HCT116 (cell line): ENCODE results near the gene GREB1L. TPM values are rescaled to one million over a fixed set of nuclear protein-coding genes. Genes with fewer than 3 reads are reported as not detected.

ENCODE experiments used
- ATAC-seq: fragments of 200-7000 bp; cut with Tn5 transposase; 2 replicates; pipeline ENCODE4 v1.9.1; 2020; ENCODE audit warnings: mild to moderate bottlenecking, moderate library complexity
- BruUV-seq: library from RNA; stranded (reverse); fragments of 400-500 nt; replicated peaks from 2 replicates; lab custom pipeline; 2021; lab: Mats Ljungman, UMichigan
- CTCF ChIA-PET: fragments of 300-600 bp; sonication (Branson Sonifier 250); formaldehyde crosslinking; loops from one replicate; lab custom pipeline; 2021; ENCODE audit warnings: antibody characterized with exemption; lab: Charles Lee
- POLR2A ChIA-PET: fragments of 300-600, 350-600 bp; sonication (Branson Sonifier 250); formaldehyde crosslinking; loops from one replicate; lab custom pipeline; 2021; ENCODE audit warnings: antibody characterized with exemption; lab: Charles Lee
- RAD21 ChIA-PET, 2 experiments: fragments of 300-600 bp; sonication (Branson Sonifier 250); formaldehyde crosslinking; loops; one replicate each; lab custom pipeline; 2023; ENCODE audit warnings: low total read pairs in 2 of 2; ENCODE audit not compliant: uncharacterized antibody in 2 of 2, unreplicated experiment in 2 of 2, low non-redundant PET in 1 of 2; lab: Charles Lee
- DNase-seq: peaks from one replicate; pipeline ENCODE4 v3.0.0-alpha.2; 2010; ENCODE audit warnings: low read depth, low spot score
- H2AFZ ChIP-seq: fragments of 200-600 bp; shearing (Covaris generic), sonication (generic); 2 replicates; pipeline ENCODE4 v1.6.1; 2017; ENCODE audit warnings: low read depth, mixed run types, mixed read lengths, antibody characterized with exemption, low read length; ENCODE audit not compliant: poor library complexity, severe bottlenecking
- H3K27ac ChIP-seq: 2 replicates; pipeline ENCODE4 v1.5.1; 2012; ENCODE audit warnings: low read depth, low read length
- H3K27me3 ChIP-seq: fragments of 200-600 bp; sonication (generic); 2 replicates; pipeline ENCODE4 v1.6.1; 2016; ENCODE audit warnings: mixed run types, low read length, mixed read lengths; ENCODE audit not compliant: insufficient read depth
- H3K36me3 ChIP-seq, 2 experiments: fragments of 200-500 bp in 1 of 2; fragments of 200-600 bp in 1 of 2; sonication (Bioruptor generic) in 1 of 2; sonication (generic) in 1 of 2; 2 replicates each; pipeline versions ENCODE4 v1.5.1 to v1.6.1; 2014 to 2016; ENCODE audit warnings: low read length in 2 of 2, inconsistent platforms in 1 of 2, mixed read lengths in 1 of 2, mixed run types in 1 of 2; ENCODE audit not compliant: insufficient read depth in 2 of 2, control insufficient read depth in 1 of 2
- H3K4me1 ChIP-seq, 2 experiments: fragments of 200-600 bp in 1 of 2; sonication (generic) in 1 of 2; 2 replicates each; pipeline versions ENCODE4 v1.5.1 to v1.6.1; 2012 to 2017; ENCODE audit warnings: low read length in 2 of 2, inconsistent platforms in 1 of 2, mild to moderate bottlenecking in 1 of 2, mixed read lengths in 1 of 2, mixed run types in 1 of 2, moderate library complexity in 1 of 2; ENCODE audit not compliant: insufficient read depth in 2 of 2, control insufficient read depth in 1 of 2
- H3K4me2 ChIP-seq: fragments of 200-600 bp; sonication (generic); 2 replicates; pipeline ENCODE4 v1.6.1; 2017; ENCODE audit warnings: mixed run types, low read length, mixed read lengths
- H3K4me3 ChIP-seq, 2 experiments: fragments of 200-600 bp in 1 of 2; sonication (generic) in 1 of 2; replicated peaks in 1 of 2; 2 replicates each; pipeline ENCODE4 v1.5.1; 2011 to 2016; ENCODE audit warnings: low read length in 2 of 2, control low read depth in 1 of 2, low read depth in 1 of 2, mild to moderate bottlenecking in 1 of 2, mixed read lengths in 1 of 2, mixed run types in 1 of 2
- H3K79me2 ChIP-seq: fragments of 200-600 bp; sonication (generic); 2 replicates; pipeline ENCODE4 v1.6.1; 2017; ENCODE audit warnings: mild to moderate bottlenecking, mixed run types, low read length, moderate library complexity, mixed read lengths; ENCODE audit not compliant: insufficient read depth
- H3K9ac ChIP-seq: fragments of 200-600 bp; sonication (generic); 2 replicates; pipeline ENCODE4 v1.6.1; 2016; ENCODE audit warnings: low read length, mixed read lengths
- H3K9me2 ChIP-seq: fragments of 200-600 bp; sonication (generic), shearing (Covaris generic); 2 replicates; pipeline ENCODE4 v1.6.1; 2017; ENCODE audit warnings: mixed run types, mild to moderate bottlenecking, moderate library complexity; ENCODE audit not compliant: insufficient read depth
- H3K9me3 ChIP-seq, 2 experiments: fragments of 200-500 bp in 1 of 2; fragments of 200-600 bp in 1 of 2; sonication (Bioruptor generic) in 1 of 2; sonication (generic) in 1 of 2; 2 replicates each; pipeline ENCODE4 v1.6.1; 2014 to 2017; ENCODE audit warnings: low read length in 2 of 2, mixed read lengths in 2 of 2, inconsistent platforms in 1 of 2, low read depth in 1 of 2, mild to moderate bottlenecking in 1 of 2, mixed run types in 1 of 2, moderate library complexity in 1 of 2; ENCODE audit not compliant: control insufficient read depth in 1 of 2, insufficient read depth in 1 of 2
- H4K20me1 ChIP-seq: fragments of 200-600 bp; sonication (generic), shearing (Covaris generic); 2 replicates; pipeline ENCODE4 v1.6.1; 2017; ENCODE audit warnings: mixed run types, mild to moderate bottlenecking, moderate library complexity; ENCODE audit not compliant: insufficient read depth
- EZH2 ChIP-seq: fragments of 200-600 bp; sonication (generic); IDR thresholded peaks from 2 replicates; pipeline ENCODE4 v1.6.1; 2017; ENCODE audit warnings: antibody characterized with exemption, mixed run types
- MAX ChIP-seq: IDR thresholded peaks from 2 replicates; pipeline ENCODE4 v1.6.1; 2012
- TCF7L2 ChIP-seq: IDR thresholded peaks from 2 replicates; pipeline ENCODE4 v1.7.0; 2011; ENCODE audit warnings: borderline replicate concordance, inconsistent platforms; ENCODE audit not compliant: insufficient read depth, insufficient read length; ENCODE audit errors: extremely low read depth
- ZFX ChIP-seq: fragments of 450-650 bp; IDR thresholded peaks from 2 replicates; pipeline ENCODE4 v1.6.1; 2017
- intact Hi-C: fragments of 100-400 bp; cut with micrococcal nuclease; formaldehyde crosslinking; loops from 2 replicates; pipeline ENCODE4 v1.10.0; 2022
- total RNA-seq: library from RNA; stranded (reverse); gene quantifications from one replicate; pipeline ENCODE4 v1.2.1, GENCODE V29; 2021; ENCODE audit not compliant: unreplicated experiment

Gene GREB1L
- total RNA-seq, 1 experiment from 2014 or later, result 12.2 TPM

- H3K4me1 ChIP-seq, result peaks cover 10 to 29% of the 10 kb centered on the region in 2 experiments
- intact Hi-C loops, result loop anchor here (5.0 to 10.0 kb wide), 2 partner anchors 49 to 129 kb away; no protein-coding TSS in a partner anchor
- no peak overlapping the region for H3K27ac ChIP-seq
These were observed 24.1 kb downstream of the GREB1L start for GRCh38 chr18:21265971-21266673.

DNA sequence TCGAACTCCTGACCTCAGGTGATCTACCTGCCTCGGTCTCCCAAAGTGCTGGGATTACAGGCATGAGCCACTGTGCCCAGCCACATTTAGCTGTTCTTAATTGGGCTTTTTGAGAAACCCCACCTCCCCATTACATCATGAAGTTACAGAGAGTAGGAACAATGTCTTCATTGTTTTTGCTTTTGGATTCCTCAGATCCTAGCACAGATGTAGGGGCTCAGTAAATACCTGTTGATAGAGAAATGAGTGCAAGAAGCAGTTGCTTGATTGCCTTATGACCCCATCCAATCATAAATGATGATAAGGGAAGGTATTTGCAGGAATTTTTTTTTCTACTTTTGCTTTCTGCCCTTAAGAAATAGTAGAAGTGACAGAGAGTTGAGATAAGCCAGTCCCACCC is 25.4 kb downstream of the GREB1L start:
- CTCF ChIA-PET, result no interaction called here
- Histone ChIP-seq H3K4me3 (no peak overlapping the region), H4K20me1 (no peaks in the 10 kb centered on the region), H3K4me2 (no peak overlapping the region), H3K4me1 (peaks cover 10 to 29% of the 10 kb centered on the region in 2 experiments), H3K9ac (no peak overlapping the region), H3K27me3 (no peaks in the 10 kb centered on the region), H3K79me2 (peaks cover 11% of the 10 kb centered on the region; the same call in 1 of the 2 replicates), H3K9me2 (no peaks in the 10 kb centered on the region), H3K36me3 (no peaks in the 10 kb centered on the region), H3K9me3 (no peaks in the 10 kb centered on the region), H3K27ac (no peak overlapping the region), H2AFZ (no peak overlapping the region)
- no TSS peak for BruUV-seq
- ATAC-seq, result no peak
- POLR2A ChIA-PET, result no interaction called here
- DNase-seq, result no peak
- RAD21 ChIA-PET, result no interaction called here
- intact Hi-C loops, result loop anchor here (5.0 to 10.0 kb wide), 2 partner anchors 50 to 127 kb away; no protein-coding TSS in a partner anchor
- no peak for TF ChIP-seq MAX
- no peak for TF ChIP-seq TCF7L2
- no peak for TF ChIP-seq ZFX

More at GRCh38 chr18:21265971-21266673, 24.1 kb downstream of the GREB1L start:
- H3K9ac ChIP-seq, result no peak overlapping the region
- H2AFZ ChIP-seq, result no peak overlapping the region
- H3K4me3 ChIP-seq, result no peak overlapping the region
- POLR2A ChIA-PET, result no interaction called here
- ATAC-seq (no peak), DNase-seq (no peak)
- TF ChIP-seq EZH2, result no peak
- BruUV-seq, result no TSS peak
- CTCF ChIA-PET, result no interaction called here
- no peaks in the 10 kb centered on the region for H3K36me3 ChIP-seq
- H3K9me2 ChIP-seq, result no peaks in the 10 kb centered on the region
- H4K20me1 ChIP-seq, result no peaks in the 10 kb centered on the region
- H3K79me2 ChIP-seq, result peaks cover 15% of the 10 kb centered on the region; the same call in 1 of the 2 replicates
- RAD21 ChIA-PET, result no interaction called here
- H3K4me2 ChIP-seq, result no peak overlapping the region
- no peaks in the 10 kb centered on the region for H3K9me3 ChIP-seq
- no peaks in the 10 kb centered on the region for H3K27me3 ChIP-seq
